Left lobe of liver (tissue), 2 donors: Measurements from ENCODE around the gene LCN2. TPM values are rescaled to one million over a fixed set of nuclear protein-coding genes. Genes with fewer than 3 reads are reported as not detected.
"Not testable (repeated sequence)": the region's sequence is repeated elsewhere in the genome, so short reads cannot be mapped to it uniquely, and the experiment has no call there.

ENCODE experiments used
- ATAC-seq: fragments of 200-7000 bp; cut with Tn5 transposase; one replicate; pipeline ENCODE4 v1.9.1; 2020; ENCODE audit warnings: mild to moderate bottlenecking, moderate library complexity
- DNase-seq: peaks from one replicate; pipeline ENCODE4 v3.0.0-alpha.2; 2020; ENCODE audit warnings: low spot score
- total RNA-seq: library from RNA; stranded (reverse); gene quantifications from one replicate; pipeline ENCODE4 v1.2.1, GENCODE V29; 2021
- donor health status: DM: no; HTN: no; CAD: no; lungs with moderate emphysema.
- donor health status: DM: no; HTN: yes; CAD: no.

The LCN2 gene
- 2.7 TPM for total RNA-seq

GRCh38 chr9:128149001-128149701 is at the start of gene LCN2:
Gene LCN2 (plus strand): TSS chr9:128149453. CDS start chr9:128149526, 73 bp downstream.
- DNase-seq (peak; percentile 82), ATAC-seq (peak; percentile 80)

- ATAC-seq (peak; percentile 0), DNase-seq (peak; percentile 76)
These were observed 49.2 kb upstream of the LCN2 start for GRCh38 chr9:128099932-128100491.

GRCh38 chr9:128100581-128100980 is 48.7 kb upstream of the LCN2 start:
- peak; percentile 66 for DNase-seq

DNA sequence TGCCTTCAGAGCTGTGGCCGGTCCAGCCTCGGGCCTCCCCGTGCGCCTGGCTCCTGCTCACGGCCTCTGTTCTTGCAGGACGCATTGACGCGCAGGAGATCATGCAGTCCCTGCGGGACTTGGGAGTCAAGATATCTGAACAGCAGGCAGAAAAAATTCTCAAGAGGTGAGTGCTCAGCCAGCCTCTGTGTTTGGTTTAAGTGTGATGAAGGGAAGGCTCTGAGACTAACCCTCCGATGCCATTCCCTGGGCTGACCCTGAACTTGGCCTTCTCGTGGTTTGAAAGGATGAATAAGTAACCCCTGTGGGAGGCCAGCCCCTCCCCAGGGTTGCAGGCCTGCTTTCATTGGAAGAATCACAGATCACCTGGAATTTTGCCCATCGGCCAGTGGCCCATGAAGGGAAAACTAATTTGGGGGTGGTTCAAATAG is 48.0 kb upstream of the LCN2 start:
- DNase-seq (peak; percentile 89), ATAC-seq (peak; percentile 6)

More at GRCh38 chr9:128100581-128100980, 48.7 kb upstream of the LCN2 start:
- peak; percentile 0 for ATAC-seq

GRCh38 chr9:128101690-128102089 is 47.6 kb upstream of the LCN2 start:
- ATAC-seq (peak; percentile 3), DNase-seq (peak; percentile 85)

DNA sequence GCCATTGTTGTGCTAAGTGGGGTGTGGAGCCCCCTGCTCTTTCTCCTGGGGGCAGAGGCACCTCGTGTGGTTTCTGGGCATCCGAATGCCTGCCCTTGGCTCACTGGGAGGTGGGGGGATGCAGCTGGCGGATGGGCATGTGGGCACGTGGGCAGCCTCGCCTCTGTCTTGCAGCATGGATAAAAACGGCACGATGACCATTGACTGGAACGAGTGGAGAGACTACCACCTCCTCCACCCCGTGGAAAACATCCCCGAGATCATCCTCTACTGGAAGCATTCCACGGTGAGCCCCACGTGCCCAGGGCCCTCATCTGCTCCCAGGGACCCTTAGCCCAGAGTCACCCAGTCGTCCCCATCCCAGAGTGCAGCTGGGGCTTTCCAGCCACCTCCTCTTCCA is 47.1 kb upstream of the LCN2 start:
- ATAC-seq (peak; percentile 0), DNase-seq (no peak)

GRCh38 chr9:128102861-128103588 is 46.2 kb upstream of the LCN2 start:
- ATAC-seq = peak; percentile 24
- DNase-seq = peak; percentile 96

GRCh38 chr9:128103589-128103962 is 45.7 kb upstream of the LCN2 start:
- ATAC-seq = peak; percentile 4
- DNase-seq = no peak

DNA sequence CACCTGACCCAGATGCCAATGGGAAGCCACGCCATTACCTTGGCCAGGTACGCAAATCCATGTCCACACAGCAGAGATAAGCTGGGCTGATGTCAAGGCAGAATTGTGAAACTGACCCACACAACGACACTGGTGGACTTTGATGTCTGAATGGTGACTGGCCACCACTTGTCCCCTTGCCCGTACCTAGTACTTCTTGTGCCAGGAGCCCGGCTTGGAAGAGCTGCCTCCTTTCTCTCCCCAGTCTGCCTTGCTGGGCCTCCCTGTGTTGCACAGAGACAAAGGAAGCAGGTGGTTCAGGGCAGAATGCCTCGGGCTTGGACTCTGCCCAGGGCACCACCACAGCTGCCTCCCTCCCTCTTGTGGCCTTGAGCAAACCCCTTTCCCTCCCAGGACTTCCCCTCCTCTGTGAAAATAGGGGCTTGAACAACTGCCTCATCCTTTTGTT is 45.1 kb upstream of the LCN2 start:
- peak; percentile 97 for DNase-seq
- peak; percentile 9 for ATAC-seq

DNA sequence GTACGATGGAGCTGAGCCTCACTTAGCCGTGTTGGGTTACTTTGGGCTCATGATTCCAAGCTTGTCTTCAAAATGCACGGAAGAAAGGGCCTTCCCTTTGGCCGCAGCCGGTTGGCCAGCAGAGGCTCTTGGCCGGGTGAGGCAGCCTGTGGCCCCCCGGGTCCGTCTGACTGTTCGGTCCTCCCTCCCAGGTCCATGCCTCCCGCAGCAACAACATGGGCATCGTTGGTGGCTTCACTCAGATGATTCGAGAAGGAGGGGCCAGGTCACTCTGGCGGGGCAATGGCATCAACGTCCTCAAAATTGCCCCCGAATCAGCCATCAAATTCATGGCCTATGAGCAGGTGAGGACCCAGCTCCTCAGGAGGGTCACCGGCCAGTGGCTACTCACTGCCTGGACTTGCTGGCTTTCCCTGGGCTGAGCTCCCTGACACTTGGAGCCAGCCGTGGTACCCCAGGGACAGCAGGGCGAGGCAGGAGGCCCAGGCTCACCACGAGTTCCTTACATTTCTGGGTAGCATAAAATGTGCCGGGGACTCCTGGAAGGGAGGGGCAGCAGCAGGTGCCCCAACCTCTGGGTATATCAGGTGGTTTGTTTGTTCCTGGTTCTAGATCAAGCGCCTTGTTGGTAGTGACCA is 43.6 kb upstream of the LCN2 start:
- DNase-seq = peak; percentile 55
- no peak for ATAC-seq

- DNase-seq (peak; percentile 59), ATAC-seq (no peak)
These were observed 42.9 kb upstream of the LCN2 start for GRCh38 chr9:128106181-128106939.

DNA sequence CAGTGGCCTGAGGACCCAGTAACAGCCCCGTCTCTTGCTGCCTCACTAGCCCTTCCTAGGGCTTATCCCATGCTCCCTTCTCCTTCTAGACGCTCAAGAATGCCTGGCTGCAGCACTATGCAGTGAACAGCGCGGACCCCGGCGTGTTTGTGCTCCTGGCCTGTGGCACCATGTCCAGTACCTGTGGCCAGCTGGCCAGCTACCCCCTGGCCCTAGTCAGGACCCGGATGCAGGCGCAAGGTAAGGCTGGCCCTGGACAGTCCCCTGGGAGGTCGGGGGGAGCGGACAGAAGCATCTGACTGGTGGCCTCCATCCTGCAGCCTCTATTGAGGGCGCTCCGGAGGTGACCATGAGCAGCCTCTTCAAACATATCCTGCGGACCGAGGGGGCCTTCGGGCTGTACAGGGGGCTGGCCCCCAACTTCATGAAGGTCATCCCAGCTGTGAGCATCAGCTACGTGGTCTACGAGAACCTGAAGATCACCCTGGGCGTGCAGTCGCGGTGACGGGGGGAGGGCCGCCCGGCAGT is 42.2 kb upstream of the LCN2 start:
- no peak for DNase-seq
- no peak for ATAC-seq

GRCh38 chr9:128107468-128108268 is 41.6 kb upstream of the LCN2 start:
- ATAC-seq (peak; percentile 3), DNase-seq (peak; percentile 76)

- no peak for ATAC-seq
- no peak for DNase-seq
These were observed 40.8 kb upstream of the LCN2 start for GRCh38 chr9:128108269-128109049.

GRCh38 chr9:128109050-128109709 is 40.1 kb upstream of the LCN2 start:
- ATAC-seq (peak; percentile 3), DNase-seq (no peak)

GRCh38 chr9:128111726-128112125 is 37.5 kb upstream of the LCN2 start:
- ATAC-seq, DNase-seq: not testable (repeated sequence)

DNA sequence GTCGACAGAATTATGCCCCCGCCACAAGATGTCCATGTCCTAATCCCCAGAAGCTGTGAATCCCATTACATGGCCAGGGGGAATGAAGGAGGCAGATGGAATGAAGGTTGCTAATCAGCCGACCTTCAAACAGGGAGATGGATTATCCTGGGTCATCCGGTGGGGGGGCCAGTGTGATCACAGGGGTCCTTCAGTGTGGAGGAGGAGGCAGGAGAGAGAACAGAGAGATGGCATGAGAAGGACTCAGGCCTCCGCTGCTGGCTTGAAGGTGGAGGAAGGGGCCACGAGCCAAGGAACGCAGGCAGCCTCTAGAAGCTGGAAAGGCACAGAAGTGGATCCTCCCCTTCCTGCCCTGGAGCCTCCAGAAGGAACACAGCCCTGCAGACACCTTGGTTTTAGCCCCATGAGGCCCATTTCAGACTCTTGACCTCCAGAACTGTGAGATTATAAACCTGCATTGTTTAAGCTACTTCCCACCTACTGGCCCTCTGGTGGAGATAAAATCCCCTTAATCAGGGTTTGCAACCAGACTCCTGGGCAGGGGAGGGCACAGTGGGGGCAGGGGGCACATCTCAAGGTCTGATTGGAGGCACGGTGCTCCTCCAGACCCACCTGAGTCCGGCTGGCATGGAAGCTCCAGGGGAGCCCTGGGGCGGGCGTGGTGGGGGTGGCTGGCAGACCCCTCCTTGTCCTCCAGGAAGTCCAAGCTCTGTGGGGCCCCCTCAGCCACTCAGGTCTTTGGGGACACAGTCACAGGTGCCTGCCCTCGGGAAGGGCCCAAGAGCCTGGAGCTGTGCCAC is 35.5 kb upstream of the LCN2 start:
- DNase-seq = no peak
- ATAC-seq = no peak
